GM12892 (cell line): ENCODE measurements around the gene SCLY.

Experiments used
- DNase-seq: peaks from one replicate; pipeline ENCODE4 v3.0.0; 2011; ENCODE audit not compliant: insufficient read length
- FAIRE-seq: peaks from 2 replicates; lab custom pipeline; 2011; peaks lifted over from hg19 to GRCh38; lab: Jason Lieb, UNC
- POLR2A ChIP-seq: IDR thresholded peaks from 2 replicates; pipeline ENCODE4 v1.6.1; 2011; ENCODE audit warnings: low read depth, low read length, control low read depth
- POLR2AphosphoS5 ChIP-seq: IDR thresholded peaks from 2 replicates; pipeline ENCODE4 v1.6.1; 2011; ENCODE audit warnings: low read depth, low read length, control low read depth
- TAF1 ChIP-seq: IDR thresholded peaks from 2 replicates; pipeline ENCODE4 v1.6.1; 2011; ENCODE audit warnings: low read depth, mild to moderate bottlenecking, control low read depth, low read length, borderline replicate concordance

The SCLY gene

DNA sequence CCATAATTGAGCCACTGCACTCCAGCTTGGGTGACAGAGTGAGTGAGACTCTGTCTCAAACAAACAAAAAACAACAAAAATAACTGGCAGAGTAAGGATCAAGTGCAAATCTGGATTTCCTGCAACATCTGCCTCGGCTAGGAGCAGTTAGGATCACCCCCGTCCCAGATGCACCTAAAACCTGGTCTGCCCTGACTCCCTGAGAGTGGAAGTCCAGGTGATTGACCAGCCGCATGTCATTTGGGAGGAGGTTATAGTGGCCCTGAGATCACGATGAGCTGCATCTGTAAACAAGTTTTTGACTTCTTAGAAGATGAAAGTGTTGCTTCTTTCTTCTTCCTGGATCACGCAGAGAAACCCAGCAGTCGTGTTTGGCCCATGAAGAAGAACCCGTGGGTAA lies 34.3 kb downstream of the SCLY start:
- no peak for DNase-seq
- FAIRE-seq = no peak
- TF ChIP-seq TAF1 = no peak
- no peak for TF ChIP-seq POLR2A
- no peak for TF ChIP-seq POLR2AphosphoS5

GRCh38 chr2:238096311-238097011 lies 35.7 kb downstream of the SCLY start:
- TF ChIP-seq TAF1 = no peak
- no peak for TF ChIP-seq POLR2AphosphoS5
- TF ChIP-seq POLR2A = no peak
- DNase-seq (no peak), FAIRE-seq (no peak)

- FAIRE-seq = no peak
These were observed 36.6 kb downstream of the SCLY start for GRCh38 chr2:238097201-238097987.

DNA sequence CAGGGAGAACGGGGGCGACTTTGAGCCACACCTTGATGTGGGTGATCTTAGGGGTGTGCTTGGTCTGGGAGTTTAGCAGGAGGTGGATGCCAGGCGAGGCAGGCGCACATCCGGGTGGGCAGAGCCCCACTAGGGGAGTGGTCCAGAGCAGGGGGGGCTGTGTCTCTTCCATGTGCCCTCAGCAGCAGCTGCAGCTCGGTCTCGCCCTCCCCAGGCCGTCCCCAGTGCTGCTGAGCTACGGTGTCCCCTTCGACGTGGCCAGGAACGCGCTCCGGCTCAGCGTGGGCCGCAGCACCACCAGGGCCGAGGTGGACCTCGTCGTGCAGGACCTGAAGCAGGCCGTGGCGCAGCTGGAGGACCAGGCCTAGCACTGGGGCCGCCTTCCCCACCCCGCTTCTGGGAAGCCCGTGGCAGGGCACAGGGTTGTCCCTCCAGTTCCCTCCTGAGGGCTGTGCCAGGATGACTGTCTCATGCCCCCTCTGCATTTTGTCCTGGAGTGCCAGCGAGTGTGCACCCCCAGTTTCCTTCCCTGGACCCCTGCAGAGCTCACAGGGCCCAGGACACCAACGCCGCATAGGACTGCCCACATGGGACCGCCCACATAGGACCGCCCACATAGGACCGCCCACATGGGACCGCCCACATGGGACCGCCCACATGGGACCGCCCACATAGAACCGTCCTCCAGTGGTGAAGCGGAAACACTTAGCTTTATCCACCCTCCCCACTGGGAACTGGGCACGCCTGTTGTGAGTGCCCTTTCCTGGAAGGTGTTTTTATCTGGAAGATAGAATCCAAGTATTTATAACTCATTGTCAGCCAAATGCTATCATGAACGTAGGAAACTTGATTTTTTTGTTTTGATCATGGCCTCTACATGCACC lies 37.4 kb downstream of the SCLY start:
- TF ChIP-seq TAF1 = no peak
- TF ChIP-seq POLR2AphosphoS5 = no peak
- no peak for TF ChIP-seq POLR2A
- DNase-seq = peak; percentile 76
- peak; percentile 96 for FAIRE-seq

More at GRCh38 chr2:238097201-238097987, 36.6 kb downstream of the SCLY start:
- TF ChIP-seq TAF1 = no peak
- no peak for TF ChIP-seq POLR2AphosphoS5
- TF ChIP-seq POLR2A = no peak
- no peak for DNase-seq

DNA sequence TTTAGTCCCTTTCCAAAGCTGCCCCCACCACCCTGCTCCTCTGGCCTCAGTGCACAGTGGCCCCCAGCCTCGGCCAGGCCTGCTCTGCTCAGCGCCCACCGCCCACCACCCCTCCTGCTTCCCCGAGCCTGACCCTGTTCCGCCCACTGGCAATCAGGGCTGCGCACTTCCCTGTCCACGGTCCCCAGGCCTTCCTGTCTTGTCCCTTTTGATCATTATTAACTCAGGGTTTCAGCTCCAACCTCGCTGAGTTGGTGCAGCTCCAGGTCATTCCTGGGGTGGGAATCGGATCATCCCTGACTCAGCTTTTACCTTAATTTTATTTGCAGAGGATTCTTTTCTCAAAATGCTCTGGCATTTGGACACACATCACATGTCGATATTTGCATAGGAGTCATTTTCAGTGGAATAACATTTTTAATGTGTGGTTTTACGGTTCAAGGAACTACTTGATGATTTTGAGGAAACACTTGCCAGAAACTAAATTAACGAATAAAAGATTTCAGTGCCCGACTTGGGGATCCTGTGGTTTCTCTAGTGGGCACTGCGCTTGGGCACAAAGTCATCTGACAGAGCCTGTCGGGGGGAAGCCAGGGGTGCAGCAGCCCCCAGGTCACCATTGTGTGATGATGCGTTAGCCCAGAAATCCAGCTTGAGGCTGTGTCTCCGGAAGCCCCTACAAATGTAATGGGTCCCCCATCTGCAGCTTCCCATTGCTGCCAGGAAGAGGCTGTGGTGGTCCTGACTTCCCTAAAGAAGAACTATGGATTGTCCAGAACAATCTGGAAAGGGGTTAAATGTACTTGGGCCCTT lies 38.3 kb downstream of the SCLY start:
- DNase-seq (peak; percentile 31), FAIRE-seq (no peak)
- no peak for TF ChIP-seq POLR2AphosphoS5
- TF ChIP-seq TAF1 = no peak
- TF ChIP-seq POLR2A = no peak

GRCh38 chr2:238099714-238100048 lies 38.9 kb downstream of the SCLY start:
- FAIRE-seq (no peak), DNase-seq (peak; percentile 23)
- TF ChIP-seq POLR2A (no peak), POLR2AphosphoS5 (no peak)

DNA sequence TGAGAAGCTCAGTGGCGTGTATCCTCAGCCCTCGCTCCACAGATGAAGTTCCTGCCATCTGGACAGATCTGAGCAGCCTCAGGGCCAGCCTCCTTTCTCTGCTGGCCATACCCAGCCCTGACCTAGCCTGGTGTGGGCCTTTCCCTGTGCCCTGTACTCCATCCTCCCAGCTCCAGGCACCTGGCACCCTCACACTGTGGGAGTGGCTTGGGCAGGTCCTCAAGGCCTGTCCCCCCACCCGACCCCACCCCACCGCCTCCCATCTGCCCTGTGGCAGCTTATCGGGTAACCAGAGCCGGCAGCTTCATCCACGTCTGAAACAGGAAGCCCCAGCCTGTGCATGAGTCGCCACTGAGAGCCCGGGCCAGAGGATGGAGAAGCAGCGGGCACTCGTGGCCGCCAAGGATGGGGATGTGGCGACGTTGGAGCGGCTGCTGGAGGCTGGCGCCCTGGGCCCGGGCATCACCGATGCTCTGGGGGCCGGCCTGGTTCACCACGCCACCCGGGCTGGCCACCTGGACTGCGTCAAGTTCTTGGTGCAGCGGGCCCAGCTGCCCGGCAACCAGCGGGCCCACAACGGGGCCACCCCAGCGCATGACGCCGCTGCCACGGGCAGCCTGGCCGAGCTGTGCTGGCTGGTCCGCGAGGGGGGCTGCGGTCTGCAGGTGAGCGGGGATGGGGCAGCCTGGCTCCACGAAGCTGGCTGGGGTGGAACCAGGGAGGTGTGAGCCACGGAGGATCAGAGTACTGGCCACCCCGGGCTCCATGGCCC lies 39.4 kb downstream of the SCLY start, which contains the start of gene ESPNL:
Gene ESPNL (plus strand): TSS at position 292 of the 772 bp plus-strand sequence. CDS start 80 bp downstream, at position 372.
- DNase-seq (peak; percentile 11), FAIRE-seq (no peak)
- TF ChIP-seq TAF1 (no peak), POLR2AphosphoS5 (no peak), POLR2A (no peak)

- peak; percentile 15 for DNase-seq
- no peak for FAIRE-seq
- no peak for TF ChIP-seq TAF1
- TF ChIP-seq POLR2AphosphoS5 = no peak
- TF ChIP-seq POLR2A = no peak
These were observed 40.3 kb downstream of the SCLY start for GRCh38 chr2:238100821-238101771.

- FAIRE-seq = no peak
- DNase-seq = no peak
- TF ChIP-seq POLR2A (no peak), POLR2AphosphoS5 (no peak), TAF1 (no peak)
These were observed 41.4 kb downstream of the SCLY start for GRCh38 chr2:238101891-238102841.

GRCh38 chr2:238102865-238103264 lies 42.1 kb downstream of the SCLY start:
- DNase-seq (no peak), FAIRE-seq (no peak)
- no peak for TF ChIP-seq TAF1
- TF ChIP-seq POLR2AphosphoS5 = no peak
- TF ChIP-seq POLR2A = no peak
